Inflammatory macrophage treated with lipopolysaccharide for 4 hours (primary cell): ENCODE measurements around the gene KCNK3.

Source experiments
- DNase-seq: peaks from one replicate; pipeline ENCODE4 v3.0.0-alpha.2; 2020

The KCNK3 gene

DNA sequence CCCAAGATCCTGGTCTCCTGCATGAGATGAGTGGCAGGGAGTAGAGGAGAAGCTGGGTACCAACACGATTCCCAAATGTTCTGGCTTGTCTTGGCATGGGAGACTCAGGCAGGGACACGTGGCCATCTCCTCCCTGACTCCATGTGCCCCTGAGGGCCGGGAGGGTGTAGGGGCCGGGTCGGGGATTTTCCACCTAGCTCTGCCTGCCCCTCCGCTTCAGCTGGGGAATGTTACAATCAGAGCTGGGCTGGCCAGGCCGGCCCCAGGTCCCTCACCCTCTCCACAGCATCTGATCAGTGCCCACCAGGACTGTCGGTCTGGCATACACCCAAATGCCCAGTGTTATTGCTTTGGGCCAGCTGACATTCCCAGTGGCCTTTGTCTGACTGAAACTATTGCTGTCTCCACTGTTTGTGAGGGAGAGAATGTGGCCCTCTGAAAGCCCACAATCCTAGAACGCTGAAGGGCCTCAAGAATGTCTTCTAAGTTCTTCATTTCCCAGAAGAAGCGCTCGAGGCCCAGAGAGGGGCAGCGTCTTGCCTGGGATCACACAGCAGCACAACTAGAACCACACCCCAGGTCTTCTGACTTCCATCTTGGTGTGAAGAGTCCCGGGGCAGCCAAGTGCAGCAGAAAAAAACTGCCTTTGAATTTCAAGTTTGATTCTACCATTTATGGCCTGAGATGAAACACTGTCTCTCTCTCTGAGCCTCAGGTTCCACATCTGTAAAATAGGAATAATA lies 23.2 kb downstream of the KCNK3 start:
- no peak for DNase-seq

GRCh38 chr2:26716340-26716739 lies 23.8 kb downstream of the KCNK3 start:
- DNase-seq = no peak

DNA sequence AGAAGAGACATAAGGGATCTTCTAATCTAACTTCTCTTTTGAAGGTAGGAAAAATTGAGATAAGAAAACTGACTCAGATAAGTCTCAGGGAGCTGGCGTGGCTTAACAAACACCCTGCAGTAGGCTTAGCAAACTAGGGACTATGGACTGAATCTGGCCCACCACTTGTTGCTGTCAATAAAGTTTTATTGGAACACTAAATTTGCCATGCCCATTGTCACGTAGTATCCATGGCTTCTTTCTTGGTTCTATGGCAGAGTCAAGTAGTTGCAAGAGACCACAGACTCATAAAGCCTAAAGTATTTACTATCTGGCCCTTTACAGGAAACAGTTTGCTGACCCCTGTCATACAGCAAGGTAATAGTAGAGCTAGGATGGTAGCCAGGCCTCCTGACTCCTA lies 24.2 kb downstream of the KCNK3 start:
- DNase-seq = no peak

- no peak for DNase-seq
These were observed 24.8 kb downstream of the KCNK3 start for GRCh38 chr2:26717362-26717761.

DNA sequence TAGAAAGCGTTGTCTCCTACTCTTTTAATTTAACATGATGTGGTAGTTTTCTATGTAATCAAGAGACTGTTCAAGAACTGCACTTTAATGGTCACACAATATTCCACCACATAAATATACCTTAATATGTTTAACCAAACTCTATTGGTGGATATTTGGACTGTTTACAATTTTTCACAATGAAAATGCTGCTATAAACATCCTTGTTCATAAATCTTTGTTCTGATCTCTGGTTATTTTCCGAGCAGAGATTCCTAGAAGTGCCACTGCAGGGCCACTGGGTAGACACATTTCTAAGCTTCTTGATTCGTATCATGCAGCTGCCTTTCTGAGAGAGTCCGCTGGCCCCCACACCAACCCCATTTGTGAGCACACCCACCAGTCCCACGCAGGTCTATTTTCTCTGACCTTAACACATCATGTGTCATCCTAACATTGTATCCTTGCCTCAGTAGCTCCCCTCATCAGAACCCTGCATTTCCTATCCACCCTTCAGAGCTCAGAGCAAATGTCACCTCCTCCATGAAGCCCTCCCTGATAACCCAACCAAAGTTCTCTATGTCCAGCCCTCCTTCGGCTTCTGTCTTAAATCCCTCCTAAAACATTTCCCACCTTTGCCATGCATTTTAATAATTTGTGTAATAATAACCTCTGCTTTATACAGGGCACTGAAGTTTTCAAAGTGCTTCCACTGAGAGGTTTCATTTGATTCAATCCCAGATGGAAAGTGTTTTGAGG lies 26.6 kb downstream of the KCNK3 start:
- DNase-seq = no peak

DNA sequence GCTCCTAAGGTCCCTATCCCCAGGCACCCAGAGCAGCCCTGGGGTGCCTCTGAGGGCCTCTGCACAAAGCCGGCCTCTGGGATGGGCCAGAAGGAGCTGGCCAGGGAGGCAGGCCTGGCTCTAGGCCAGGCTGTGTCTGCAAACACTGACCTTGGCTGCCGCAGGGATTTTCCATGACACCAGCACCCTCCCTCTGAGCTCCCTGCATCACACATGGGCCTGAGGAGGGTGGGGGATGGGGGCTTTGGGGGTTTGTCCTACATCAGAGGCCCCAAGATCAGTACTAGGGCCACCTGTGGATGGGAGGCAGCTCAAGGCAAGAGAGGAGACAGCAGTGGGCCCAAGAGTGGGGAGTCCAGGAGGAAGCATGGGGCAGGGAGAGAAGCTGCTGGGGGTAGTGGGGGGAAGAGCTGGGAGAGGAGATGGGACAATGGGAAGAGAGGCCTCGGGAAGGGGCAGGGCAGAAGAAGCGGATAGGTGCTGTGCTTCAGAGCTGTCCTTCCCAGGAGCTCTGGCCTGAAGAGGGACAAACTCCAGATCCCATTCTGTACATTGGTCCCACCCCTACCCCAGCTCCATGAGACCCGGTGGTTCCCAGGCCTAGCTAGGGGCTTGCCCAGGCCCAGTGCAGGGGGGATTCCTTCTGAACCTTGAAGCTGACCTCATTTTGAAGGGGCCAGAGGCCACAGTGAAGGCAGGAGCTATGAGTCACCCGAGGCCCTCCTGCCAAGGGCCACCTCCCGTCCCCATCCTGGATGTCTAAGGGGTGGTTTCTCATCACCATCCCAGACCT lies 28.0 kb downstream of the KCNK3 start:
- DNase-seq = no peak

DNA sequence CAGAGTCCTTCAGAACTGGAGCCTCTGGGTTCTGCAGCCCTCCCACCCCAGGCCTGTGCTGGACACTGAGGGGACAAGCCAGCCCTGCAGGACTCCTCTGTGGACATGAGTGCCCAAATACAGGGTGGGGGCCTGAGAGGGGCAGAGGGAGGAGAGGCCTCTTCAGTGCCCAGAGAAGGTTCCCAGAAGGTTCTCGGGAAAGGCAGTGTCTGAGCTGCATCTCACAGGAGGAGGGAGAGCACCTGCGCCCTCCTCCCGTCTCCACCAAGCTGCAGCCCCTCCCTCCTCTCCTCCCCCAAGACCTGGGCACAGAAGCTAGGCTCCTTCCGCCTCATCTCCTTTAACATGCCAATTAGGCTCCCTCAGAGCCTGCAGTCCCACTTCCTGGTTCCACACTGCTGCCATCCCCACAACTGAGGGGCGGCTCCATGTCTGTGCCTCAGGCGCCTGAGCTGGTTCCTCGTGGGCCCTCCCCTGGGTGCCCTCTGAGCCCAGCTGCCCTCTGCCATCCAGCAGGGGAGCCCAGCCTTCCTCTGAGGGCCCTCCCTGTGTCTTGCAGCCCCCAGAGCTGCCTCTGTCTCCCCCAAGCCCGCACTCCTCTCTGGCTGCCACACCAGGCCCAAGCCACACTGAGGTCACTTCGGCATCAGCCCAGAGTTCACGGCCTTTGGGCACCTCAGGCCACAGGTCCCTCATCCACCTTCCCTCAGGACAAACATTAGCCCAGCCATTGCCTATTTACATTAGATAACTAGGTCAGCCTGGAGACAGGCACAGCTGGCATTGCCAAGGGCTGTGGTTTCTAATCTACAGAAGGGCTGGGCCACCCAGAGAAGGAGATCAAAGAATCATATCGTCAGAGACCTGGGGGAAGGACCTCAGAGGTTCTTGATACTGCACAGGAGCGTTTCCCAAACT lies 28.9 kb downstream of the KCNK3 start:
- DNase-seq = no peak

GRCh38 chr2:26722328-26722727 lies 29.8 kb downstream of the KCNK3 start:
- DNase-seq = no peak

- no peak for DNase-seq
These were observed 30.4 kb downstream of the KCNK3 start for GRCh38 chr2:26722911-26723310.

GRCh38 chr2:26723475-26723874 lies 31.0 kb downstream of the KCNK3 start:
- DNase-seq = no peak

- no peak for DNase-seq
These were observed 31.6 kb downstream of the KCNK3 start for GRCh38 chr2:26723991-26724750.

- DNase-seq = no peak
These were observed 32.4 kb downstream of the KCNK3 start for GRCh38 chr2:26724784-26725520.

DNA sequence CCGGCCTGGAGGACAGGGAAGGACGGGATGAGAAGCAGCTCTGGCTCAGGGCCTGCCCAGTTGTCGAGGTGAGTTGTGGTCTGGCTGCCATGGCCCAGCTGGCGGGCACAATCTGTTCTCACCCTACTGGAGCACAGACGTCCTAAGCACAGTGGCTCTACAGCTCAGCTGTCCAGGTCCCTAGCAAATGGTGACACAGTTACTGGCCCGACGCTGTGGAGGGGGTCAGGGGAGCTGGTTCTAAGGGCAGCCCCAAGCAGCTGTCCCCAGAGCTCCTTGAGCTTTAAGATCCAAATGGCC lies 32.9 kb downstream of the KCNK3 start:
- DNase-seq = no peak

DNA sequence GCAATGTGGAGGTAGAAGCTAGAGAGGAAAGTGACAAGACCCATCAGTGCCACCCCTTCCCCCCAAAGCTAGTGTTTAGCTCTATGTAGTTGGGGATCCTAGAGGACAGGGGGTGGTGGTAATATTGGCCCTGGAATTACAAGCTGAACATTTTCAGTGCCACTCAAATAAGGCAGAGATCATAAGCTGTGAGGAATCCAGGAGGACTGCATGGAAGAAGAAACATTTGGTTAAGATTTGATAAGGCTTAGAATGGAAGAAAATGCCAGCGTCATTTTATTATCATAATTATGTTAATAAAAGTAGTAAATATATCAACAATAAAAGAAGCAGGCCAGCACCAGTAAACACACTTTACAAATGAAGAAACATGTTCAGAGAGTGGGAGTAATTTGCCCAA lies 33.7 kb downstream of the KCNK3 start:
- DNase-seq = no peak

- peak; percentile 4 for DNase-seq
These were observed 35.4 kb downstream of the KCNK3 start for GRCh38 chr2:26727641-26728561.

DNA sequence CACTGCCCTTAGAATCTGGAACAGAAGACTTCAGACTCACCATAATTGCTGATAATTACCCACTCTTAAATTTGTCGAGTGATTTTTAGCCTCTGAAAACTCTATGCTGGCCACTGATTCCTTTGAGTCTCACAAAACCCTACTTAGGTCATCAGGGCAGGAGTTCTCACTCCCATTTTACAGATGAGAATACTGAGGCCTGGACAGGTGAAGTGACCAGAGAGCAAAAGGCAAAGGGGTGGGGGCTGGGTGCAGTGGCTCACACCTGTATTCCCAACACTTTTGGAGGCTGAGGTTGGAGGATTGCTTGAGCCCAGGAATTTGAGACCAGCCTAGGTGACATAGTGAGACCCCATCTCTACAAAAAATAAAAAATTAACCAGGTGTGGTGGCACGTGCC lies 36.8 kb downstream of the KCNK3 start:
- no peak for DNase-seq

GRCh38 chr2:26730549-26731344 lies 38.2 kb downstream of the KCNK3 start:
- DNase-seq = no peak

DNA sequence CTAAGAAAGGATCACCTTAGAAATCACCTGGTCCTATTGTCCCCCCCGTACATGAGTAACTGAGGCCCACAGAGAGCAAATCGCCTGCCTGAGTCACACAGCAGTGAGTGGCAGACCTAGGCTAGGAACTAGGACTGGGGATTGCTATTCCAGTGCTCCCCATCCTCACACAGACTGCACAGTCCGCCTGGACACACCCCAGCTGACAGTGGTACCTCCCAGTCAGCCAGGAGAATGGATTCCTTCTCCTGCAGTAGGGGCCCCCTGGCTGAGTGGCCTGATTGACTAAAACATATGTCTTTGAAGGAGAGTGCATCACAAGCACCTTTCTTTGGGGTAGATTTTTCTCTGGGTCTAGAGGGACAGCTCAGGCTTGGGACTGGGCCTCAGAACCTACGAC lies 39.2 kb downstream of the KCNK3 start:
- no peak for DNase-seq

DNA sequence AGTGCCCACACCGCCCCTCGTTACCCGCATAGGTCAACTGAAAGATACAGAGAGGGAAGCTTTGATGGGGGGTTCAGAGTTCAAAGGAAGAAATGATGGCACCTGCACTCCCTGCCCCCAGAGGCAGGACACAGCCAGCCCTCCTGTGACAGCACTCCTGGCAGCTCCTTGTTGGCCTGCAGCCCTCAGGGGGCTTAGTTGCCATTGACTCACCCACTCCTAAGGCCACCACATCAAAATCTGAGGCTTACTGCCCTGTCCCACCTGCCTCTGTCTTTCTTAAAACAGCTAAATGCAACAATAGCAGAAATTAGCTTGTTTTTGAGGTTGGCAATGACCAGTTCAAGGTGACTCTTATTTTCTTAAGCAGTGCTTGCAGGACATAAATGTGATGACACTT lies 39.9 kb downstream of the KCNK3 start:
- no peak for DNase-seq
